B cell (primary cell): Measurements from ENCODE around the gene CSDE1.

Experiments
- CTCF ChIP-seq: fragments of 200-600 bp; IDR thresholded peaks from one replicate; pipeline ENCODE4 v1.8.0; 2022; ENCODE audit warnings: antibody characterized with exemption, mild to moderate bottlenecking
- EZH2 ChIP-seq: IDR thresholded peaks from 2 replicates; pipeline ENCODE4 v1.6.1; 2012; ENCODE audit warnings: borderline replicate concordance, low read depth, mild to moderate bottlenecking, moderate library complexity, low read length; ENCODE audit not compliant: insufficient read depth, poor library complexity, severe bottlenecking

- TF ChIP-seq CTCF: no peak
- TF ChIP-seq EZH2: no peak
These were observed 15.6 kb downstream of the CSDE1 start for GRCh38 chr1:114741963-114742746.
